Endothelial cell of umbilical vein (primary cell): Measurements from ENCODE around the gene DIP2C. TPM values are rescaled to one million over a fixed set of nuclear protein-coding genes. Genes with fewer than 3 reads are reported as not detected.

ENCODE experiments used
- BruUV-seq: library from RNA; stranded (reverse); fragments of 400-500 nt; replicated peaks from 2 replicates; lab custom pipeline; 2021; lab: Mats Ljungman, UMichigan
- CTCF ChIA-PET: fragments of 300-600, 350-600 bp; sonication (Branson Sonifier 250); formaldehyde crosslinking; loops from one replicate; lab custom pipeline; 2021; ENCODE audit warnings: antibody characterized with exemption, inconsistent platforms; lab: Charles Lee
- POLR2A ChIA-PET: fragments of 300-600, 350-600 bp; sonication (Branson Sonifier 250); formaldehyde crosslinking; loops from one replicate; lab custom pipeline; 2021; ENCODE audit warnings: antibody characterized with exemption, inconsistent platforms; lab: Charles Lee
- DNase-seq: peaks from one replicate; pipeline ENCODE4 v3.0.0-alpha.2; 2011; ENCODE audit warnings: low read depth, low spot score
- FAIRE-seq: peaks from 2 replicates; lab custom pipeline; 2011; peaks lifted over from hg19 to GRCh38; lab: Jason Lieb, UNC
- H2AFZ ChIP-seq: 2 replicates; pipeline ENCODE4 v1.6.0; 2012; ENCODE audit warnings: low read depth, low read length, control low read depth, inconsistent platforms
- H3K27ac ChIP-seq: 2 replicates; pipeline ENCODE4 v1.5.1; 2011; ENCODE audit warnings: low read depth, mild to moderate bottlenecking, control low read depth, low read length, moderate library complexity; ENCODE audit not compliant: insufficient read depth
- H3K27me3 ChIP-seq, 2 experiments: 2 replicates each; pipeline versions ENCODE4 v1.6.0 to v1.6.1; 2011; ENCODE audit warnings: low read length in 2 of 2, mixed read lengths in 1 of 2; ENCODE audit not compliant: control insufficient read depth in 2 of 2, insufficient read depth in 2 of 2
- H3K36me3 ChIP-seq, 2 experiments: 2 replicates in 1 of 2; 3 replicates in 1 of 2; pipeline ENCODE4 v1.5.1; 2011; ENCODE audit warnings: low read length in 2 of 2, mild to moderate bottlenecking in 1 of 2, moderate library complexity in 1 of 2; ENCODE audit not compliant: control insufficient read depth in 2 of 2, insufficient read depth in 2 of 2; ENCODE audit errors: extremely low read depth in 1 of 2
- H3K4me1 ChIP-seq: 3 replicates; pipeline ENCODE4 v1.5.1; 2011; ENCODE audit warnings: mild to moderate bottlenecking, low read length; ENCODE audit not compliant: control insufficient read depth, insufficient read depth; ENCODE audit errors: extremely low read depth
- H3K4me2 ChIP-seq: 2 replicates; pipeline ENCODE4 v1.6.1; 2011; ENCODE audit warnings: low read length, control low read depth, mixed read lengths; ENCODE audit not compliant: insufficient read depth
- H3K4me3 ChIP-seq, 3 experiments: fragments of 200-600 bp in 1 of 3; sonication (generic), shearing (Covaris generic) in 1 of 3; replicated peaks in 1 of 3; 2 replicates each; pipeline ENCODE4 v1.5.1; 2011 to 2016; ENCODE audit warnings: control low read depth in 3 of 3, low read length in 3 of 3, mild to moderate bottlenecking in 2 of 3, inconsistent platforms in 1 of 3, low read depth in 1 of 3, moderate library complexity in 1 of 3; ENCODE audit not compliant: insufficient read depth in 1 of 3
- H3K79me2 ChIP-seq: 2 replicates; pipeline ENCODE4 v1.6.0; 2012; ENCODE audit warnings: low read length, inconsistent platforms; ENCODE audit not compliant: control insufficient read depth, insufficient read depth
- H3K9ac ChIP-seq: replicated peaks from 2 replicates; pipeline ENCODE3; 2011; ENCODE audit warnings: low read length, control low read depth; ENCODE audit not compliant: insufficient read depth; ENCODE audit errors: extremely low read depth
- H3K9me1 ChIP-seq: replicated peaks from 3 replicates; pipeline ENCODE4 v1.6.0; 2011; ENCODE audit warnings: mild to moderate bottlenecking, low read length; ENCODE audit not compliant: control insufficient read depth, insufficient read depth; ENCODE audit errors: extremely low read depth
- H3K9me3 ChIP-seq: replicated peaks from 2 replicates; pipeline ENCODE4 v1.5.1; 2012; ENCODE audit warnings: low read length, inconsistent platforms; ENCODE audit not compliant: control insufficient read depth, insufficient read depth
- H4K20me1 ChIP-seq: replicated peaks from 2 replicates; pipeline ENCODE3; 2011; ENCODE audit warnings: mild to moderate bottlenecking, low read length; ENCODE audit not compliant: control insufficient read depth, insufficient read depth; ENCODE audit errors: extremely low read depth
- GATA2 ChIP-seq: IDR thresholded peaks from 2 replicates; pipeline ENCODE4 v1.7.0; 2011; ENCODE audit warnings: low read depth, mild to moderate bottlenecking, moderate library complexity, mixed read lengths, low read length; ENCODE audit not compliant: insufficient read length, insufficient read depth
- MYC ChIP-seq: IDR thresholded peaks from one replicate; pipeline ENCODE4 v1.6.1; 2011; ENCODE audit warnings: mild to moderate bottlenecking, low read depth, low read length
- dilution Hi-C: fragments of 300-500 bp; cut with MboI; formaldehyde crosslinking; loops from one replicate; pipeline ENCODE4 v1.15.0; 2019; ENCODE audit warnings: low sequenced_read_pairs; ENCODE audit not compliant: extremely low pct_ligation_motif_present
- intact Hi-C: fragments of 100-400 bp; cut with micrococcal nuclease; formaldehyde crosslinking; loops from one replicate; pipeline ENCODE4 v1.10.0; 2022
- polyA plus RNA-seq, 4 experiments: library from polyadenylated mRNA; depleted of rRNA in 3 of 4; stranded (reverse) in 3 of 4; unstranded in 1 of 4; fragments of >200 nt; gene quantifications; 2 replicates each; pipeline versions ENCODE4 v1.2.1 to v1.2.3, GENCODE V29; 2011 to 2012; ENCODE audit warnings: missing spikeins in 1 of 4
- total RNA-seq: library from RNA; stranded (reverse); gene quantifications from 2 replicates; pipeline ENCODE4 v1.2.3, GENCODE V29; 2021
- TF ChIP-seq, protein P1 (sequence below): IDR thresholded peaks from 2 replicates; pipeline ENCODE4 v1.6.1; 2011; ENCODE audit not compliant: insufficient read depth, insufficient read length

The DIP2C gene
- total and polyA plus RNA-seq, 2 donors (not counting 3 experiments of a cell fraction or from before 2014, with no cell fraction given), result 3.6 to 10.7 TPM

DNA sequence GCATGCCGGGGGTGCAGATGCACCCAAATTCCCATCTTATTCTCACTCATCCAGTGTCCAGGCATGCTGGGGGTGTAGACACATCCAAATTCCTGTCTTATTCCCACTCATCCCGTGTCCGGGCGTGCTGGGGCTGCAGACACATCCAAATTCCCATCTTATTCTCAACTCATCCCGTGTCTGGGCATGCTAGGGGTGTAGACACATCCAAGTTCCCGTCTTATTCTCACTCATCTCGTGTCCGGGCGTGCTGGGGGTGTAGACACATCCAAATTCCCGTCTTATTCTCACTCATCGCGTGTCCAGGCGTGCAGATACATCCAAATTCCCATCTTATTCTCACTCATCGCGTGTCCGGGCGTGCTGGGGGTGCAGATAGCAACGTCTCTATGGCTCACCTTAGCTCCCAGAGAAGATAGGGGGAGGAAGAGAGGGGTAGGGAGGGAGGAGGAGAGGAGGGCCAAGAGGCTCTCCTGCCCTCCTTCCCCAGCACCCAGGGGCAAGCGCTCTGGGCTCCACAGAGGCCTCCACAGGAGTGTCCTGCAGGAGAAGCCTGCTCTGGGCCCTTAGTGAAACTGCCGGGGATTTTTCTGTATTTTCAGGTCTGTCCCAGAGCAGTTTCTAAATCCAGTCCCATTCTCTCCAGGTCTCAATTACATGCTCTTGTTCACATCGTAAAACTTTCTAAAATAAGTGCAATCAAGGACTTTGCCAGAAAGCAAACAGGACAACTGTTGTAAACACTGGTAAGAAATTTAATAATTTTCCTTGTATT, 210.8 kb downstream of the DIP2C start:
- CTCF ChIA-PET, result no interaction called here
- Histone ChIP-seq H3K4me1 (no peaks in the 10 kb centered on the region), H3K9me1 (no peaks in the 10 kb centered on the region), H3K4me3 (no peak overlapping the region), H3K36me3 (no peaks in the 10 kb centered on the region), H3K79me2 (no peaks in the 10 kb centered on the region), H3K9me3 (no peaks in the 10 kb centered on the region), H3K27me3 (no peaks in the 10 kb centered on the region), H3K9ac (no peak overlapping the region), H3K27ac (no peak overlapping the region), H4K20me1 (no peaks in the 10 kb centered on the region), H3K4me2 (no peak overlapping the region), H2AFZ (no peak overlapping the region)
- intact Hi-C loops, result no loop called here
- dilution Hi-C loops, result no loop called here
- POLR2A ChIA-PET, result no interaction called here
- no TSS peak for BruUV-seq
- TF ChIP-seq, protein P1, sequence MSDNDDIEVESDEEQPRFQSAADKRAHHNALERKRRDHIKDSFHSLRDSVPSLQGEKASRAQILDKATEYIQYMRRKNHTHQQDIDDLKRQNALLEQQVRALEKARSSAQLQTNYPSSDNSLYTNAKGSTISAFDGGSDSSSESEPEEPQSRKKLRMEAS, result no peak
- FAIRE-seq (no peak), DNase-seq (no peak)

DNA sequence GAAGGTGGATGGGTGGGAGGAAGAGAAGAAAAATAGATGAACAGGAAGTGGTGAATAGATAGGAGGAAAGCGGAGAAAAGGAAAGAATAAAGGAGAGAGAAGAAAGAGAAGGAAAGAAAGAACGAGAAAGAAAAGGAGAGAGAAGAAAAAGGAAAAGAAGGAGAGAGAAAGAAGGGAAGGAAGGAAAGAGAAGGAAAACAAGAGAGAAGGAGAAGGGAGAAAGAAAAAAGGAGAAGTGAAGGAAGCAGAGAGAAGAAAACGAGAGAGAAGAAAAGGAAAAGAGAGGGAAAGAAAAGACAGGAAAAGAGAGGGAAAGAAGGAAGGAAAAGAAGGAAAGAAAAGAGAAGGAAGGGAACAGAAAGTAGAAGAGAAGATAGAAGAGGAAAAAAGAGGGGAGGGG, 211.8 kb downstream of the DIP2C start:
- DNase-seq (no peak), FAIRE-seq (no peak)
- no peak overlapping the region for H3K27ac ChIP-seq
- BruUV-seq, result no TSS peak
- H3K27me3 ChIP-seq, result no peaks in the 10 kb centered on the region
- H3K4me3 ChIP-seq, result no peak overlapping the region
- ChIA-PET CTCF (no interaction called here), POLR2A (no interaction called here)
- no peaks in the 10 kb centered on the region for H3K9me1 ChIP-seq
- no peak overlapping the region for H3K9ac ChIP-seq
- dilution Hi-C loops (no loop called here), intact Hi-C loops (no loop called here)
- no peaks in the 10 kb centered on the region for H3K9me3 ChIP-seq
- H3K79me2 ChIP-seq, result no peaks in the 10 kb centered on the region
- H3K4me2 ChIP-seq, result no peak overlapping the region
- H4K20me1 ChIP-seq, result no peaks in the 10 kb centered on the region
- H3K36me3 ChIP-seq, result no peaks in the 10 kb centered on the region
- TF ChIP-seq GATA2, result no peak
- no peak for TF ChIP-seq MYC
- TF ChIP-seq, protein P1, result no peak
- H3K4me1 ChIP-seq, result no peaks in the 10 kb centered on the region
- no peak overlapping the region for H2AFZ ChIP-seq
